Activated naive CD4-positive, alpha-beta T cell treated with anti-CD3 and anti-CD28 coated beads, Interleukin-2, amount 10 ng/mL, durations not matched to agents 7 days and 5 days (primary cell): Measurements from ENCODE around the gene MRPS10.

Experiments used
- CTCF ChIA-PET: fragments of 350-600 bp; sonication (Branson Sonifier 250); formaldehyde crosslinking; loops from one replicate; lab custom pipeline; 2021; ENCODE audit warnings: antibody characterized with exemption; lab: Charles Lee
- DNase-seq: peaks from one replicate; pipeline ENCODE4 v3.0.0-alpha.2; 2020
- H3K27ac Mint-ChIP-seq: one replicate; pipeline ENCODE4 v1.8.0; 2021; ENCODE audit warnings: mild to moderate bottlenecking, moderate library complexity, mixed read lengths
- H3K27me3 Mint-ChIP-seq: one replicate; pipeline ENCODE4 v1.8.0; 2021; ENCODE audit warnings: mild to moderate bottlenecking, mixed read lengths
- H3K36me3 Mint-ChIP-seq: one replicate; pipeline ENCODE4 v1.8.0; 2021; ENCODE audit warnings: mixed read lengths
- H3K4me1 Mint-ChIP-seq: one replicate; pipeline ENCODE4 v1.8.0; 2021; ENCODE audit warnings: mixed read lengths
- H3K4me3 Mint-ChIP-seq: one replicate; pipeline ENCODE4 v1.8.0; 2021; ENCODE audit warnings: mild to moderate bottlenecking, moderate library complexity, mixed read lengths
- H3K9me3 Mint-ChIP-seq: one replicate; pipeline ENCODE4 v1.8.0; 2021; ENCODE audit warnings: mixed read lengths

The MRPS10 gene

GRCh38 chr6:42251911-42252637, 34.4 kb upstream of the MRPS10 start:
- H3K9me3 Mint-ChIP-seq, result no peaks in the 10 kb centered on the region
- H3K27ac Mint-ChIP-seq, result no peak overlapping the region
- no peaks in the 10 kb centered on the region for H3K4me1 Mint-ChIP-seq
- no peak overlapping the region for H3K4me3 Mint-ChIP-seq
- H3K36me3 Mint-ChIP-seq, result peaks cover 34% of the 10 kb centered on the region
- CTCF ChIA-PET, result interaction anchor here (1.0 to 1.5 kb wide), 2 partner anchors 9 to 296 kb away, joined by 3 to 4 read pairs; no protein-coding TSS in a partner anchor
- no peaks in the 10 kb centered on the region for H3K27me3 Mint-ChIP-seq
- no peak for DNase-seq

- Mint-ChIP-seq H3K9me3 (no peaks in the 10 kb centered on the region), H3K4me1 (no peaks in the 10 kb centered on the region), H3K27ac (no peak overlapping the region), H3K27me3 (no peaks in the 10 kb centered on the region), H3K4me3 (no peak overlapping the region), H3K36me3 (peaks cover 32% of the 10 kb centered on the region)
- CTCF ChIA-PET, result interaction anchor here (1.0 kb wide), 1 partner anchor 9 kb away, joined by 3 read pairs; no protein-coding TSS in a partner anchor
- DNase-seq, result no peak
Observed at GRCh38 chr6:42251500-42251899, 33.8 kb upstream of the MRPS10 start.

GRCh38 chr6:42250274-42250931, 32.7 kb upstream of the MRPS10 start:
- peaks cover 31% of the 10 kb centered on the region for H3K36me3 Mint-ChIP-seq
- no peaks in the 10 kb centered on the region for H3K27me3 Mint-ChIP-seq
- no peak overlapping the region for H3K4me3 Mint-ChIP-seq
- no peaks in the 10 kb centered on the region for H3K4me1 Mint-ChIP-seq
- H3K27ac Mint-ChIP-seq, result no peak overlapping the region
- CTCF ChIA-PET, result no interaction called here
- H3K9me3 Mint-ChIP-seq, result no peaks in the 10 kb centered on the region
- DNase-seq, result no peak

GRCh38 chr6:42249279-42249678, 31.6 kb upstream of the MRPS10 start:
- no peak for DNase-seq
- Mint-ChIP-seq H3K36me3 (peaks cover 29% of the 10 kb centered on the region), H3K4me3 (no peak overlapping the region), H3K27me3 (no peaks in the 10 kb centered on the region), H3K27ac (no peak overlapping the region), H3K9me3 (no peaks in the 10 kb centered on the region), H3K4me1 (no peaks in the 10 kb centered on the region)
- CTCF ChIA-PET, result no interaction called here

GRCh38 chr6:42243046-42243445, 25.4 kb upstream of the MRPS10 start:
- Mint-ChIP-seq H3K36me3 (peaks cover 13% of the 10 kb centered on the region), H3K9me3 (no peaks in the 10 kb centered on the region), H3K4me3 (no peak overlapping the region), H3K4me1 (no peaks in the 10 kb centered on the region), H3K27ac (no peak overlapping the region), H3K27me3 (no peaks in the 10 kb centered on the region)
- CTCF ChIA-PET, result interaction anchor here (0.6 to 0.7 kb wide), 2 partner anchors 8 to 388 kb away, joined by 3 read pairs; no protein-coding TSS in a partner anchor
- no peak for DNase-seq

- H3K27ac Mint-ChIP-seq, result no peak overlapping the region
Observed at GRCh38 chr6:42241915-42242314, 24.3 kb upstream of the MRPS10 start.

GRCh38 chr6:42239736-42240375, 22.2 kb upstream of the MRPS10 start:
- peaks cover 10% of the 10 kb centered on the region for H3K36me3 Mint-ChIP-seq

More at GRCh38 chr6:42241915-42242314, 24.3 kb upstream of the MRPS10 start:
- Mint-ChIP-seq H3K9me3 (no peaks in the 10 kb centered on the region), H3K4me1 (no peaks in the 10 kb centered on the region), H3K27me3 (no peaks in the 10 kb centered on the region), H3K4me3 (no peak overlapping the region), H3K36me3 (peaks cover 13% of the 10 kb centered on the region)
- CTCF ChIA-PET, result no interaction called here
- DNase-seq, result no peak

GRCh38 chr6:42239333-42239732, 21.7 kb upstream of the MRPS10 start:
- H3K4me1 Mint-ChIP-seq, result no peaks in the 10 kb centered on the region
- no peaks in the 10 kb centered on the region for H3K9me3 Mint-ChIP-seq
- no peaks in the 10 kb centered on the region for H3K27me3 Mint-ChIP-seq
- H3K4me3 Mint-ChIP-seq, result no peak overlapping the region
- no peak for DNase-seq
- no peak overlapping the region for H3K27ac Mint-ChIP-seq
- peaks cover 10% of the 10 kb centered on the region for H3K36me3 Mint-ChIP-seq
- CTCF ChIA-PET, result interaction anchor here (1.4 kb wide), 1 partner anchor 308 kb away, joined by 4 read pairs; no protein-coding TSS in a partner anchor

More at GRCh38 chr6:42239736-42240375, 22.2 kb upstream of the MRPS10 start:
- H3K27me3 Mint-ChIP-seq, result no peaks in the 10 kb centered on the region
- no peaks in the 10 kb centered on the region for H3K4me1 Mint-ChIP-seq
- H3K9me3 Mint-ChIP-seq, result no peaks in the 10 kb centered on the region
- H3K27ac Mint-ChIP-seq, result no peak overlapping the region
- CTCF ChIA-PET, result interaction anchor here (1.4 kb wide), 1 partner anchor 308 kb away, joined by 4 read pairs; no protein-coding TSS in a partner anchor
- no peak overlapping the region for H3K4me3 Mint-ChIP-seq
- DNase-seq, result no peak

GRCh38 chr6:42237857-42238256, 20.2 kb upstream of the MRPS10 start:
- Mint-ChIP-seq H3K27ac (no peak overlapping the region), H3K36me3 (peaks cover 10% of the 10 kb centered on the region), H3K4me1 (no peaks in the 10 kb centered on the region), H3K4me3 (no peak overlapping the region), H3K9me3 (no peaks in the 10 kb centered on the region), H3K27me3 (no peaks in the 10 kb centered on the region)
- no peak for DNase-seq
- CTCF ChIA-PET, result interaction anchor here (1.2 kb wide), 1 partner anchor 310 kb away, joined by 3 read pairs; no protein-coding TSS in a partner anchor

GRCh38 chr6:42236682-42237473, 19.2 kb upstream of the MRPS10 start:
- no peaks in the 10 kb centered on the region for H3K27me3 Mint-ChIP-seq
- no peak overlapping the region for H3K27ac Mint-ChIP-seq
- DNase-seq, result no peak
- peaks cover 11% of the 10 kb centered on the region for H3K36me3 Mint-ChIP-seq
- no peaks in the 10 kb centered on the region for H3K4me1 Mint-ChIP-seq
- H3K9me3 Mint-ChIP-seq, result no peaks in the 10 kb centered on the region
- no peak overlapping the region for H3K4me3 Mint-ChIP-seq
- CTCF ChIA-PET, result interaction anchor here (1.2 kb wide), 1 partner anchor 311 kb away, joined by 3 read pairs; no protein-coding TSS in a partner anchor

- H3K4me3 Mint-ChIP-seq, result no peak overlapping the region
- H3K9me3 Mint-ChIP-seq, result no peaks in the 10 kb centered on the region
- H3K27ac Mint-ChIP-seq, result no peak overlapping the region
- peaks cover 11% of the 10 kb centered on the region for H3K36me3 Mint-ChIP-seq
- H3K4me1 Mint-ChIP-seq, result no peaks in the 10 kb centered on the region
- H3K27me3 Mint-ChIP-seq, result no peaks in the 10 kb centered on the region
- DNase-seq, result no peak
- CTCF ChIA-PET, result interaction anchor here (0.9 kb wide), 1 partner anchor 312 kb away, joined by 3 read pairs; no protein-coding TSS in a partner anchor
Observed at GRCh38 chr6:42236030-42236429, 18.4 kb upstream of the MRPS10 start.

GRCh38 chr6:42232035-42232434, 14.4 kb upstream of the MRPS10 start:
- CTCF ChIA-PET, result interaction anchor here (1.1 to 1.6 kb wide), 2 partner anchors 18 to 315 kb away, joined by 5 read pairs; no protein-coding TSS in a partner anchor
- H3K9me3 Mint-ChIP-seq, result no peaks in the 10 kb centered on the region
- DNase-seq, result no peak
- H3K4me1 Mint-ChIP-seq, result no peaks in the 10 kb centered on the region
- H3K27ac Mint-ChIP-seq, result no peak overlapping the region
- H3K4me3 Mint-ChIP-seq, result no peak overlapping the region
- H3K36me3 Mint-ChIP-seq, result peaks cover 9% of the 10 kb centered on the region
- no peaks in the 10 kb centered on the region for H3K27me3 Mint-ChIP-seq
